ENCODE data around the gene CIPC.

Gene CIPC

GRCh38 chr14:77068517-77069200, 29.4 kb upstream of the CIPC start:
- DNase-seq (ENCODE audit: low spot score), result no peak
- TF ChIP-seq, protein P1, sequence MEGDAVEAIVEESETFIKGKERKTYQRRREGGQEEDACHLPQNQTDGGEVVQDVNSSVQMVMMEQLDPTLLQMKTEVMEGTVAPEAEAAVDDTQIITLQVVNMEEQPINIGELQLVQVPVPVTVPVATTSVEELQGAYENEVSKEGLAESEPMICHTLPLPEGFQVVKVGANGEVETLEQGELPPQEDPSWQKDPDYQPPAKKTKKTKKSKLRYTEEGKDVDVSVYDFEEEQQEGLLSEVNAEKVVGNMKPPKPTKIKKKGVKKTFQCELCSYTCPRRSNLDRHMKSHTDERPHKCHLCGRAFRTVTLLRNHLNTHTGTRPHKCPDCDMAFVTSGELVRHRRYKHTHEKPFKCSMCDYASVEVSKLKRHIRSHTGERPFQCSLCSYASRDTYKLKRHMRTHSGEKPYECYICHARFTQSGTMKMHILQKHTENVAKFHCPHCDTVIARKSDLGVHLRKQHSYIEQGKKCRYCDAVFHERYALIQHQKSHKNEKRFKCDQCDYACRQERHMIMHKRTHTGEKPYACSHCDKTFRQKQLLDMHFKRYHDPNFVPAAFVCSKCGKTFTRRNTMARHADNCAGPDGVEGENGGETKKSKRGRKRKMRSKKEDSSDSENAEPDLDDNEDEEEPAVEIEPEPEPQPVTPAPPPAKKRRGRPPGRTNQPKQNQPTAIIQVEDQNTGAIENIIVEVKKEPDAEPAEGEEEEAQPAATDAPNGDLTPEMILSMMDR (IDR thresholded peaks at IDR 0.05; ENCODE audit: borderline replicate concordance, control extremely low read depth, extremely low read depth, insufficient read depth, missing control alignments), result no peak
- in situ Hi-C loops (cut with MboI; ENCODE audit: low sequenced_read_pairs, unreplicated experiment), result loop anchor here (10.0 kb wide), 2 partner anchors 154 to 184 kb away; no protein-coding TSS in a partner anchor

- TF ChIP-seq, protein P1 (IDR thresholded peaks at IDR 0.05; ENCODE audit: borderline replicate concordance, control extremely low read depth, extremely low read depth, insufficient read depth, missing control alignments), result no peak
- no peak for DNase-seq (ENCODE audit: low spot score)
- in situ Hi-C loops (cut with MboI; ENCODE audit: low sequenced_read_pairs, unreplicated experiment), result loop anchor here (10.0 kb wide), 2 partner anchors 155 to 185 kb away; no protein-coding TSS in a partner anchor
Measured at GRCh38 chr14:77069551-77069950, 28.5 kb upstream of the CIPC start.

- in situ Hi-C loops (cut with MboI; ENCODE audit: low sequenced_read_pairs, unreplicated experiment), result loop anchor here (10.0 kb wide), 1 partner anchor 357 kb away; no protein-coding TSS in a partner anchor
- TF ChIP-seq, protein P1 (IDR thresholded peaks at IDR 0.05; ENCODE audit: borderline replicate concordance, control extremely low read depth, extremely low read depth, insufficient read depth, missing control alignments), result no peak
- DNase-seq (ENCODE audit: low spot score), result no peak
Measured at GRCh38 chr14:77071938-77072388, 26.1 kb upstream of the CIPC start.

DNA sequence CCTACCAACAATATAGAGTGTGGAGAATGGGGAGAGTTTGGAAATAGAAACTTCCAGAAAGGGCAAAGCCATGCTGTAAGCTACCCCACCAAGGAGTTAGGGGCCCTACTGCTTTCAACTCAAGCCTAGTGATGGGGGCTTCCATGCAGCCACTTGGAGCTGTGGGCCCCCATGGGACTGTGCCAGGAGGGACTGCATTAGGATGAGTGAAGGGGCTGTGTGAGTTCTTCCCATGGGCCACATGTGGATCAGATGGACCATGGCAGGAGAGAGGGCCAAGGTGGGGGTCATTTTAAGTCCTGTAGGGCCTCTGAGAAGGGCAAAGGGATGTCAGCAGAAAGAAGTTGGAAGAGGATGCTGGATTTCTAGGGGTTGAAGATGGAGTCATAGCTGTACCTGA, 23.1 kb upstream of the CIPC start:
- in situ Hi-C loops (cut with MboI; ENCODE audit: low sequenced_read_pairs, unreplicated experiment), result loop anchor here (10.0 kb wide), 1 partner anchor 360 kb away; no protein-coding TSS in a partner anchor
- TF ChIP-seq, protein P1 (IDR thresholded peaks at IDR 0.05; ENCODE audit: borderline replicate concordance, control extremely low read depth, extremely low read depth, insufficient read depth, missing control alignments), result no peak
- no peak for DNase-seq (ENCODE audit: low spot score)

- no peak for DNase-seq (ENCODE audit: low spot score)
- in situ Hi-C loops (cut with MboI; ENCODE audit: low sequenced_read_pairs, unreplicated experiment), result loop anchor here (10.0 kb wide), 1 partner anchor 361 kb away; no protein-coding TSS in a partner anchor
- TF ChIP-seq, protein P1 (IDR thresholded peaks at IDR 0.05; ENCODE audit: borderline replicate concordance, control extremely low read depth, extremely low read depth, insufficient read depth, missing control alignments), result no peak
Measured at GRCh38 chr14:77076113-77076631, 21.9 kb upstream of the CIPC start.

GRCh38 chr14:77077040-77077439, 21.0 kb upstream of the CIPC start:
- TF ChIP-seq, protein P1 (IDR thresholded peaks at IDR 0.05; ENCODE audit: borderline replicate concordance, control extremely low read depth, extremely low read depth, insufficient read depth, missing control alignments), result no peak
- DNase-seq (ENCODE audit: low spot score), result no peak
- in situ Hi-C loops (cut with MboI; ENCODE audit: low sequenced_read_pairs, unreplicated experiment), result loop anchor here (10.0 kb wide), 1 partner anchor 362 kb away; no protein-coding TSS in a partner anchor

Data from GM13976 (cell line).